Stimulated activated CD8-positive, alpha-beta memory T cell treated with anti-CD3 and anti-CD28 coated beads, Interleukin-7, amount 100 ng/mL, for 48 hours (primary cell): ENCODE measurements around the gene ARMC2.
"Not testable (repeated sequence)": the region's sequence is repeated elsewhere in the genome, so short reads cannot be mapped to it uniquely, and the experiment has no call there.

Experiments
- DNase-seq, 2 donors: peaks; one replicate each; pipeline ENCODE4 v3.0.0-alpha.2; 2020; ENCODE audit warnings: low read depth in 1 of 2; ENCODE audit errors: extremely low read depth in 1 of 2

ARMC2 gene

GRCh38 chr6:108869876-108870275 is 21.7 kb downstream of the ARMC2 start:
- DNase-seq: no peak

GRCh38 chr6:108870357-108870756 is 22.1 kb downstream of the ARMC2 start:
- DNase-seq: no peak

- DNase-seq: no peak
Measured at GRCh38 chr6:108872141-108872557, 23.9 kb downstream of the ARMC2 start.

- no peak for DNase-seq
Measured at GRCh38 chr6:108872575-108872974, 24.4 kb downstream of the ARMC2 start.

- no peak for DNase-seq
Measured at GRCh38 chr6:108873251-108873650, 25.0 kb downstream of the ARMC2 start.

GRCh38 chr6:108873971-108874370 is 25.7 kb downstream of the ARMC2 start:
- DNase-seq: no peak

- DNase-seq: peak; percentile 37 to 44
Measured at GRCh38 chr6:108874470-108875160, 26.4 kb downstream of the ARMC2 start.

- DNase-seq: no peak
Measured at GRCh38 chr6:108875161-108875555, 26.9 kb downstream of the ARMC2 start.

- DNase-seq: no peak
Measured at GRCh38 chr6:108877046-108877751, 29.0 kb downstream of the ARMC2 start.

GRCh38 chr6:108878942-108879341 is 30.7 kb downstream of the ARMC2 start:
- no peak for DNase-seq

GRCh38 chr6:108883172-108883571 is 35.0 kb downstream of the ARMC2 start:
- DNase-seq: no peak

GRCh38 chr6:108884211-108885059 is 36.2 kb downstream of the ARMC2 start:
- no peak for DNase-seq

GRCh38 chr6:108888052-108888451 is 39.8 kb downstream of the ARMC2 start:
- DNase-seq: no peak

- no peak for DNase-seq
Measured at GRCh38 chr6:108888745-108889144, 40.5 kb downstream of the ARMC2 start.

- not testable (repeated sequence) for DNase-seq
Measured at GRCh38 chr6:108890898-108891297, 42.7 kb downstream of the ARMC2 start.

- no peak for DNase-seq
Measured at GRCh38 chr6:108895571-108895970, 47.3 kb downstream of the ARMC2 start.

GRCh38 chr6:108896111-108896661 is 48.0 kb downstream of the ARMC2 start:
- DNase-seq: no peak

GRCh38 chr6:108897371-108897770 is 49.1 kb downstream of the ARMC2 start:
- no peak for DNase-seq

- DNase-seq: no peak
Measured at GRCh38 chr6:108902382-108902792, 54.2 kb downstream of the ARMC2 start.

GRCh38 chr6:108903796-108904195 is 55.6 kb downstream of the ARMC2 start:
- DNase-seq: no peak

- DNase-seq: no peak
Measured at GRCh38 chr6:108904741-108905140, 56.5 kb downstream of the ARMC2 start.
